SK-N-SH (cell line): ENCODE measurements around the gene NCKAP5L. TPM values are rescaled to one million over a fixed set of nuclear protein-coding genes. Genes with fewer than 3 reads are reported as not detected.

Experiments
- CTCF ChIA-PET: fragments of 300-600, 350-600 bp; formaldehyde crosslinking; extraction: SDS; loops from one replicate; lab custom pipeline; 2021; lab: Yijun Ruan, JAX
- POLR2A ChIA-PET: fragments of 350-600 bp; sonication (Branson Sonifier 250); formaldehyde crosslinking; extraction: SDS; loops from one replicate; lab custom pipeline; 2020; ENCODE audit warnings: antibody characterized with exemption, inconsistent platforms; lab: Yijun Ruan, JAX
- DNase-seq: peaks from one replicate; pipeline ENCODE4 v3.0.0; 2012
- H2AFZ ChIP-seq: fragments of 200-600 bp; sonication (generic); 2 replicates; pipeline ENCODE4 v1.8.1; 2016; ENCODE audit warnings: antibody characterized with exemption, mild to moderate bottlenecking, low read depth
- H3F3A ChIP-seq: fragments of 200-600 bp; sonication (generic); replicated peaks from 2 replicates; pipeline ENCODE3; 2016; ENCODE audit warnings: antibody characterized with exemption, mild to moderate bottlenecking; ENCODE audit not compliant: insufficient read depth
- H3K27ac ChIP-seq, 2 experiments: fragments of 200-500 bp in 1 of 2; fragments of 200-600 bp in 1 of 2; sonication (Bioruptor generic) in 1 of 2; sonication (generic), shearing (Covaris generic) in 1 of 2; 2 replicates each; pipeline versions ENCODE4 v1.5.1 to v1.6.1; 2014 to 2016; ENCODE audit warnings: low read depth in 2 of 2, inconsistent platforms in 1 of 2, low read length in 1 of 2, mild to moderate bottlenecking in 1 of 2, mixed read lengths in 1 of 2
- H3K27me3 ChIP-seq: fragments of 200-600 bp; sonication (generic), shearing (Covaris generic); 2 replicates; pipeline ENCODE4 v1.6.1; 2016; ENCODE audit warnings: mixed run types; ENCODE audit not compliant: insufficient read depth
- H3K36me3 ChIP-seq, 2 experiments: fragments of 200-500 bp in 1 of 2; fragments of 200-600 bp in 1 of 2; sonication (Bioruptor generic) in 1 of 2; sonication (generic) in 1 of 2; replicated peaks in 1 of 2; 2 replicates each; pipeline versions ENCODE3 to v1.5.1; 2014 to 2016; ENCODE audit warnings: low read length in 1 of 2, mild to moderate bottlenecking in 1 of 2; ENCODE audit not compliant: insufficient read depth in 2 of 2, control insufficient read depth in 1 of 2
- H3K4me1 ChIP-seq, 2 experiments: fragments of 200-500 bp in 1 of 2; fragments of 200-600 bp in 1 of 2; sonication (Bioruptor generic) in 1 of 2; sonication (generic), shearing (Covaris generic) in 1 of 2; 2 replicates each; pipeline versions ENCODE4 v1.5.1 to v1.6.1; 2014 to 2016; ENCODE audit warnings: low read depth in 1 of 2, low read length in 1 of 2, mixed run types in 1 of 2; ENCODE audit not compliant: insufficient read depth in 2 of 2, control insufficient read depth in 1 of 2
- H3K4me2 ChIP-seq: fragments of 200-600 bp; sonication (generic), shearing (Covaris generic); 2 replicates; pipeline ENCODE4 v1.6.1; 2017; ENCODE audit warnings: mixed run types
- H3K4me3 ChIP-seq, 2 experiments: fragments of 200-500 bp in 1 of 2; fragments of 200-600 bp in 1 of 2; sonication (Bioruptor generic) in 1 of 2; sonication (generic), shearing (Covaris generic) in 1 of 2; 2 replicates each; pipeline versions ENCODE4 v1.5.1 to v1.8.1; 2014 to 2016; ENCODE audit warnings: low read depth in 2 of 2, inconsistent platforms in 1 of 2, low read length in 1 of 2, mild to moderate bottlenecking in 1 of 2, mixed read lengths in 1 of 2, moderate library complexity in 1 of 2
- H3K79me2 ChIP-seq: fragments of 200-600 bp; sonication (generic); 2 replicates; pipeline ENCODE4 v1.8.1; 2017; ENCODE audit warnings: mild to moderate bottlenecking; ENCODE audit not compliant: insufficient read depth
- H3K9ac ChIP-seq: fragments of 200-600 bp; sonication (generic); 2 replicates; pipeline ENCODE4 v1.6.1; 2017; ENCODE audit warnings: mixed run types
- H3K9me2 ChIP-seq: fragments of 200-600 bp; sonication (generic); 2 replicates; pipeline ENCODE4 v1.6.1; 2017; ENCODE audit warnings: mixed run types
- H3K9me3 ChIP-seq: fragments of 200-600 bp; sonication (generic); 2 replicates; pipeline ENCODE4 v1.6.1; 2017; ENCODE audit warnings: mixed run types, mild to moderate bottlenecking, moderate library complexity
- H4K20me1 ChIP-seq: fragments of 200-600 bp; sonication (generic); 2 replicates; pipeline ENCODE4 v1.6.1; 2017; ENCODE audit warnings: mild to moderate bottlenecking, mixed run types; ENCODE audit not compliant: insufficient read depth
- EZH2phosphoT487 ChIP-seq: fragments of 200-600 bp; sonication (generic); IDR thresholded peaks from 2 replicates; pipeline ENCODE4 v1.6.1; 2017; ENCODE audit warnings: low read depth, mixed run types, mild to moderate bottlenecking, antibody characterized with exemption, moderate library complexity, borderline replicate concordance
- FOSL2 ChIP-seq: IDR thresholded peaks from 2 replicates; pipeline ENCODE4 v1.4.0; 2012; ENCODE audit warnings: low read depth, mild to moderate bottlenecking, moderate library complexity, borderline replicate concordance
- FOXJ3 ChIP-seq: sonication (generic); formaldehyde crosslinking; IDR thresholded peaks from 2 replicates; pipeline ENCODE4 v1.5.1; 2020; ENCODE audit warnings: mild to moderate bottlenecking, missing genetic modification reagents
- GATA2 ChIP-seq: sonication (generic); formaldehyde crosslinking; IDR thresholded peaks from 2 replicates; pipeline ENCODE4 v1.5.0; 2020; ENCODE audit warnings: mild to moderate bottlenecking, missing genetic modification reagents
- JUND ChIP-seq: IDR thresholded peaks from 2 replicates; pipeline ENCODE4 v1.4.0; 2012
- NFIC ChIP-seq: IDR thresholded peaks from 2 replicates; pipeline ENCODE4 v1.4.0; 2012; ENCODE audit warnings: borderline replicate concordance
- RAD21 ChIP-seq: IDR thresholded peaks from 2 replicates; pipeline ENCODE4 v1.6.1; 2012; ENCODE audit warnings: mild to moderate bottlenecking, low read length
- RCOR1 ChIP-seq: fragments of 150-350 bp; IDR thresholded peaks from 2 replicates; pipeline ENCODE4 v1.6.1; 2017; ENCODE audit warnings: antibody characterized with exemption, low read length
- RXRA ChIP-seq: IDR thresholded peaks from 2 replicates; pipeline ENCODE4 v1.4.0; 2012; ENCODE audit warnings: low read depth, mild to moderate bottlenecking, borderline replicate concordance
- SMC3 ChIP-seq: IDR thresholded peaks from 2 replicates; pipeline ENCODE4 v1.6.1; 2012; ENCODE audit warnings: low read depth, low read length, improper control_type of control experiment
- TAF1 ChIP-seq: IDR thresholded peaks from 2 replicates; pipeline ENCODE4 v1.6.1; 2012; ENCODE audit warnings: low read depth, mild to moderate bottlenecking, low read length, moderate library complexity, borderline replicate concordance
- WGBS: methylation state at CpG from one replicate; pipeline ENCODE4 v1.1.6; 2017; ENCODE audit warnings: low lambda C conversion rate; 5-methylcytosine and 5-hydroxymethylcytosine counted together
- polyA plus RNA-seq, 3 experiments: library from polyadenylated mRNA; depleted of rRNA; stranded (reverse); fragments of >200 nt; gene quantifications; 2 replicates each; pipeline ENCODE4 v1.2.3, GENCODE V29; 2012
- TF ChIP-seq, protein P1 (sequence below): fragments of 150-350 bp; IDR thresholded peaks from 2 replicates; pipeline ENCODE4 v1.6.1; 2017; ENCODE audit warnings: antibody characterized with exemption, low read length, low read depth, borderline replicate concordance
- TF ChIP-seq, protein P2 (sequence below): IDR thresholded peaks from 2 replicates; pipeline ENCODE4 v1.4.0; 2012; ENCODE audit warnings: low read depth
- TF ChIP-seq, protein P3 (sequence below): fragments of 200-600 bp; sonication (generic); IDR thresholded peaks from 2 replicates; pipeline ENCODE4 v1.6.1; 2017; ENCODE audit warnings: antibody characterized with exemption, mild to moderate bottlenecking, moderate library complexity

The NCKAP5L gene
- polyA plus RNA-seq, 1 of the 3 experiments (the other 2 are of a cell fraction) = 8.9 TPM

DNA sequence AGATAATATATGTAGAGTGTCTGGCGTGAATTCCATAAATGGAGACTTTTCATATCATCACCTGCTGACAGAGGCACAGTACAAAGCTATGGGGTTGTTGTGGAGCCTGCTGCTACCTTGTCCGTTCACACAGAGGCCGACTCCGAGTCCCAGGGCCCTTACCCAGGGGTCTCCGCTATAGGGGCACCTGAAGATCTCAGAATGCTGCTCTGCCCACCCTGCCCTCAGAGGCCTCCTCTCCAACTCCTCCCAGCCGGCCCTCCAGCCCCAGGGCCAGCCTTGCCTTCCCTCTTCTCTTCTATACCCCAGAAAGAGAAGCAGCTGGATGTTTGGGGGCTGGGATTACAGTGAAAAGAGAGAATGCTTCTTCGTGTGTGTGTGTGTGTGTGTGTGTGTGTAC is 21.3 kb downstream of the NCKAP5L start:
- H3F3A ChIP-seq = no peaks in the 10 kb centered on the region
- no peak overlapping the region for H3K9ac ChIP-seq
- H3K27ac ChIP-seq = no peak overlapping the region
- no peaks in the 10 kb centered on the region for H3K9me3 ChIP-seq
- TF ChIP-seq SMC3 = no peak
- TF ChIP-seq EZH2phosphoT487 = no peak
- no peak for TF ChIP-seq RAD21
- no peak for TF ChIP-seq FOXJ3 (CRISPR knock-in tag)
- no peak for TF ChIP-seq NFIC
- TF ChIP-seq, protein P1, sequence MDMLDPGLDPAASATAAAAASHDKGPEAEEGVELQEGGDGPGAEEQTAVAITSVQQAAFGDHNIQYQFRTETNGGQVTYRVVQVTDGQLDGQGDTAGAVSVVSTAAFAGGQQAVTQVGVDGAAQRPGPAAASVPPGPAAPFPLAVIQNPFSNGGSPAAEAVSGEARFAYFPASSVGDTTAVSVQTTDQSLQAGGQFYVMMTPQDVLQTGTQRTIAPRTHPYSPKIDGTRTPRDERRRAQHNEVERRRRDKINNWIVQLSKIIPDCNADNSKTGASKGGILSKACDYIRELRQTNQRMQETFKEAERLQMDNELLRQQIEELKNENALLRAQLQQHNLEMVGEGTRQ = no peak
- TF ChIP-seq, all 33 proteins: peak for 0
- Histone ChIP-seq H3K27me3 (no peaks in the 10 kb centered on the region), H3K4me3 (no peak overlapping the region), H3K79me2 (peaks cover 20% of the 10 kb centered on the region), H3K9me2 (no peaks in the 10 kb centered on the region), H3K36me3 (peaks cover 6 to 52% of the 10 kb centered on the region in 2 experiments), H3K4me1 (no peaks in the 10 kb centered on the region), H2AFZ (no peak overlapping the region), H3K4me2 (no peak overlapping the region), H4K20me1 (peaks cover 22% of the 10 kb centered on the region)
- WGBS = 89% methylated on average over 7 of the region's 7 CpGs
- DNase-seq = peak; percentile 4
- ChIA-PET POLR2A (no interaction called here), CTCF (no interaction called here)

DNA sequence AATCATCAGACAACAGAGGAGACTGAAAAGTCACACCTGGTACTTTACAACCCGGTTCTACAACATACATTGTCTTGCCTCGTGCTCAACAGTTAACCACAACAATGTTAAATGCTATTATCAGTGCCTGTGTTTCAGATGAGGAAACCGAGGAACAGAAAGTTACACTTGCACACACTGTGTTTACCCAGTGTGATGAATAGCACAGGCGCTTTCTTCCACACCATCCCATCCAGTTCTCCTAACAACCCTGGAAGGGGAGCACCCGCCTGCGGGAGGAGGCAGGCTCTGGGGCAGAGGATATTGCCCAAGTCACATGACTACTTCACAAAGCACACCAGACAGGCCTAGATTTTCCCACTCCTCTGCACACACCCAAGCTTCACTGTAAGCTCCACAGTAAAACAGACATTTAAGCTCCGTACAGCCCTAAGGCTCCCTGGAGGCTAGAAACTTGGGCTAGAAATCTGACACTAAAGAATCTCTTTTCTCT is 21.8 kb downstream of the NCKAP5L start:
- no peak overlapping the region for H3K4me2 ChIP-seq
- peaks cover 19% of the 10 kb centered on the region for H3K79me2 ChIP-seq
- H3F3A ChIP-seq = no peaks in the 10 kb centered on the region
- POLR2A ChIA-PET = no interaction called here
- H3K36me3 ChIP-seq = peaks cover 6 to 56% of the 10 kb centered on the region in 2 experiments
- no peak overlapping the region for H3K27ac ChIP-seq
- no peaks in the 10 kb centered on the region for H3K4me1 ChIP-seq
- H3K9me2 ChIP-seq = no peaks in the 10 kb centered on the region
- 87% methylated on average over 7 of the region's 7 CpGs for WGBS
- no peak overlapping the region for H3K9ac ChIP-seq
- no peak overlapping the region for H2AFZ ChIP-seq
- H3K9me3 ChIP-seq = no peaks in the 10 kb centered on the region
- no peak for TF ChIP-seq GATA2 (CRISPR knock-in tag)
- no peak for TF ChIP-seq RAD21
- TF ChIP-seq RXRA = no peak
- TF ChIP-seq, protein P2, sequence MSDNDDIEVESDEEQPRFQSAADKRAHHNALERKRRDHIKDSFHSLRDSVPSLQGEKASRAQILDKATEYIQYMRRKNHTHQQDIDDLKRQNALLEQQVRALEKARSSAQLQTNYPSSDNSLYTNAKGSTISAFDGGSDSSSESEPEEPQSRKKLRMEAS = no peak
- TF ChIP-seq JUND = no peak
- TF ChIP-seq TAF1 = no peak
- TF ChIP-seq RCOR1 = no peak
- no peak for TF ChIP-seq FOSL2
- TF ChIP-seq, protein P3, sequence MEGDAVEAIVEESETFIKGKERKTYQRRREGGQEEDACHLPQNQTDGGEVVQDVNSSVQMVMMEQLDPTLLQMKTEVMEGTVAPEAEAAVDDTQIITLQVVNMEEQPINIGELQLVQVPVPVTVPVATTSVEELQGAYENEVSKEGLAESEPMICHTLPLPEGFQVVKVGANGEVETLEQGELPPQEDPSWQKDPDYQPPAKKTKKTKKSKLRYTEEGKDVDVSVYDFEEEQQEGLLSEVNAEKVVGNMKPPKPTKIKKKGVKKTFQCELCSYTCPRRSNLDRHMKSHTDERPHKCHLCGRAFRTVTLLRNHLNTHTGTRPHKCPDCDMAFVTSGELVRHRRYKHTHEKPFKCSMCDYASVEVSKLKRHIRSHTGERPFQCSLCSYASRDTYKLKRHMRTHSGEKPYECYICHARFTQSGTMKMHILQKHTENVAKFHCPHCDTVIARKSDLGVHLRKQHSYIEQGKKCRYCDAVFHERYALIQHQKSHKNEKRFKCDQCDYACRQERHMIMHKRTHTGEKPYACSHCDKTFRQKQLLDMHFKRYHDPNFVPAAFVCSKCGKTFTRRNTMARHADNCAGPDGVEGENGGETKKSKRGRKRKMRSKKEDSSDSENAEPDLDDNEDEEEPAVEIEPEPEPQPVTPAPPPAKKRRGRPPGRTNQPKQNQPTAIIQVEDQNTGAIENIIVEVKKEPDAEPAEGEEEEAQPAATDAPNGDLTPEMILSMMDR = no peak
- TF ChIP-seq, all 33 proteins: peak for 0
- DNase-seq = no peak
- H3K27me3 ChIP-seq = no peaks in the 10 kb centered on the region
- CTCF ChIA-PET = no interaction called here
- peaks cover 22% of the 10 kb centered on the region for H4K20me1 ChIP-seq
- no peak overlapping the region for H3K4me3 ChIP-seq
